ENCODE measurements around the gene AURKAIP1. TPM values are rescaled to one million over a fixed set of nuclear protein-coding genes. Genes with fewer than 3 reads are reported as not detected.

Gene AURKAIP1
- total and polyA plus RNA-seq, 4 donors: 43.5 to 208 (median 168) TPM

GRCh38 chr1:1335792-1336248, 39.2 kb downstream of the AURKAIP1 start:
- peaks cover 4 to 53% (median 8%) of the 10 kb centered on the region in 4 donors for H3K36me3 ChIP-seq (ENCODE audit: control insufficient read depth in 4 of 4, insufficient read depth in 4 of 4, low read length in 4 of 4)
- no peak for ATAC-seq (ENCODE audit: insufficient read depth, low FRiP score)
- no peaks in the 10 kb centered on the region for H3K27me3 ChIP-seq (ENCODE audit: control insufficient read depth in 3 of 3, insufficient read depth in 3 of 3, low read length in 2 of 3)
- H3K9ac ChIP-seq (ENCODE audit: insufficient read depth in 1 of 2, low read length in 2 of 2): no peak overlapping the region
- DNase-seq: no peak
- no peak overlapping the region for H3K27ac ChIP-seq (ENCODE audit: low read depth in 1 of 2, low read length in 1 of 2)
- TF ChIP-seq CTCF (IDR thresholded peaks at IDR 0.05; ENCODE audit: control extremely low read depth, extremely low read depth): no peak
- peaks cover 0 to 2% (median 0%) of the 10 kb centered on the region in 5 donors for H3K4me1 ChIP-seq (ENCODE audit: control insufficient read depth in 5 of 5, insufficient read depth in 5 of 5, low read length in 5 of 5)
- H3K9me3 ChIP-seq (ENCODE audit: control insufficient read depth in 4 of 4, insufficient read depth in 3 of 4, low read length in 3 of 4): peaks cover 0 to 5% (median 0%) of the 10 kb centered on the region in 4 donors
- WGBS, 2 donors: 91% methylated on average over 20 to 21 of the region's 21 CpGs
- no peak overlapping the region for H3K4me3 ChIP-seq

GRCh38 chr1:1335283-1335682, 39.7 kb downstream of the AURKAIP1 start:
- H3K9ac ChIP-seq (ENCODE audit: insufficient read depth in 1 of 2, low read length in 2 of 2): no peak overlapping the region
- H3K27ac ChIP-seq (ENCODE audit: low read depth in 1 of 2, low read length in 1 of 2): no peak overlapping the region
- ATAC-seq (ENCODE audit: insufficient read depth, low FRiP score): no peak
- DNase-seq: no peak
- H3K9me3 ChIP-seq (ENCODE audit: control insufficient read depth in 4 of 4, insufficient read depth in 3 of 4, low read length in 3 of 4): peaks cover 0 to 5% (median 0%) of the 10 kb centered on the region in 4 donors
- H3K4me3 ChIP-seq: no peak overlapping the region
- peaks cover 0 to 2% (median 0%) of the 10 kb centered on the region in 5 donors for H3K4me1 ChIP-seq (ENCODE audit: control insufficient read depth in 5 of 5, insufficient read depth in 5 of 5, low read length in 5 of 5)
- H3K36me3 ChIP-seq (ENCODE audit: control insufficient read depth in 4 of 4, insufficient read depth in 4 of 4, low read length in 4 of 4): peaks cover 0 to 48% (median 8%) of the 10 kb centered on the region in 4 donors
- WGBS, 2 donors: 84 to 89% methylated on average over 16 of the region's 16 CpGs
- no peak for TF ChIP-seq CTCF (IDR thresholded peaks at IDR 0.05; ENCODE audit: control extremely low read depth, extremely low read depth)
- no peaks in the 10 kb centered on the region for H3K27me3 ChIP-seq (ENCODE audit: control insufficient read depth in 3 of 3, insufficient read depth in 3 of 3, low read length in 2 of 3)

GRCh38 chr1:1334835-1335234, 40.2 kb downstream of the AURKAIP1 start:
- Histone ChIP-seq H3K4me3 (no peak overlapping the region), H3K9me3 (ENCODE audit: control insufficient read depth in 4 of 4, insufficient read depth in 3 of 4, low read length in 3 of 4) (peaks cover 0 to 5% (median 0%) of the 10 kb centered on the region in 4 donors), H3K27ac (ENCODE audit: low read depth in 1 of 2, low read length in 1 of 2) (no peak overlapping the region), H3K9ac (ENCODE audit: insufficient read depth in 1 of 2, low read length in 2 of 2) (no peak overlapping the region), H3K4me1 (ENCODE audit: control insufficient read depth in 5 of 5, insufficient read depth in 5 of 5, low read length in 5 of 5) (peaks cover 0 to 2% (median 0%) of the 10 kb centered on the region in 5 donors), H3K36me3 (ENCODE audit: control insufficient read depth in 4 of 4, insufficient read depth in 4 of 4, low read length in 4 of 4) (peaks cover 0 to 44% (median 8%) of the 10 kb centered on the region in 4 donors), H3K27me3 (ENCODE audit: control insufficient read depth in 3 of 3, insufficient read depth in 3 of 3, low read length in 2 of 3) (no peaks in the 10 kb centered on the region)
- WGBS, 2 donors: 78 to 82% methylated on average over 11 of the region's 11 CpGs
- no peak for ATAC-seq (ENCODE audit: insufficient read depth, low FRiP score)
- no peak for TF ChIP-seq CTCF (IDR thresholded peaks at IDR 0.05; ENCODE audit: control extremely low read depth, extremely low read depth)
- no peak for DNase-seq
